GM19324 (cell line): ENCODE results near the gene C6orf136.
"Not testable (repeated sequence)": the region's sequence is repeated elsewhere in the genome, so short reads cannot be mapped to it uniquely, and the experiment has no call there.

Experiments used
- ATAC-seq: cut with Tn5 transposase; IDR thresholded peaks from one replicate; pipeline ENCODE4 v1.9.1; 2021; ENCODE audit warnings: mild to moderate bottlenecking, moderate library complexity; ENCODE audit not compliant: unreplicated experiment, low FRiP score

Gene C6orf136, protein sequence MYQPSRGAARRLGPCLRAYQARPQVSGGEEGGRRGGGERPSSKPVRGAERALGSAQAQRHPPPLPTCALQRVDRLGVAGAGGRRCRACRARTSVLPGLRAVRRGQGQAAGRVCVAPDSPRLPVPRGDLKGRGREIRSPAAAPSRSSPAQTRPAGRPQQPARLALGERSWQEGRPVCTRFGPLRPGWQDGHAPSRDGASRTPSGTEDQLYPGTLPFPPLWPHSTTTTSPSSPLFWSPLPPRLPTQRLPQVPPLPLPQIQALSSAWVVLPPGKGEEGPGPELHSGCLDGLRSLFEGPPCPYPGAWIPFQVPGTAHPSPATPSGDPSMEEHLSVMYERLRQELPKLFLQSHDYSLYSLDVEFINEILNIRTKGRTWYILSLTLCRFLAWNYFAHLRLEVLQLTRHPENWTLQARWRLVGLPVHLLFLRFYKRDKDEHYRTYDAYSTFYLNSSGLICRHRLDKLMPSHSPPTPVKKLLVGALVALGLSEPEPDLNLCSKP

DNA sequence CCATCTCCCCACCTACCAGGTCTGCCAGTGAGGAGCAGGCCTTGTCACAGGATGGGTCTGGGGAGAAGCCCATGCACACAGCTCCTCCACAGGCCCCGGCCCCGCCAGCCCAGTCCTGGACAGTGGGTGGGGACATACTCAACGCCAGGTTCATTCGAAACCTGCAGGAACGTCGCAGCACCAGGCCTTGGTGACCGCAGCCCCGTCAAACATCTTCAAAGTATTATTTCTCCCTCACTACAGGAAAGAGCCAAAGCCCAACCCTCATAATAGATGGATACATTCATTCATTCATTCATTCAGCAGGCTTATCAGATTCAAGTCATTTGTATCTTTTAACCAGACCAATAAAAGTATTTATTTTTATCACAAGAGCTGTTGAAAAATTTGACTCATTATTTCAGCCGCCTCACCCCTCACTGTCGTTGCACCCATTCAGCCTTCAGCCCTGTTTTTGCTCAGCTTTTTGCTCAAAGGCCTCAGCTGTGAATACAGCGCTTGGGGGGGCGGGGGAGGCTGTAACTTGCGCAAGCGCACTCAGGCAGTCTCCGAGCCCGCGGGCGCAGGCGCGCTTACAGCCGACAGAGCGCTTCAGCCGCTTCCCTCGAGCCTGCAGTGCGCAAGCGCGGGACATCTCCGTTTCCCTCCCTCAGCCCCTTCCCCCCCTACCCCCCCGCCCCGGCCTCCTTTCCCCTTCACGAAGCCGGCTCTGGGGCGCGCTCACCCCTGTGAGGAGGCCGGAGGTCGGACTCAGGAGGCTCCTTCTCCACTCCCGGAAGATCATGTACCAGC, at the start of gene C6orf136:
Gene C6orf136 (plus strand): TSS at position 684 of the 792 bp plus-strand sequence. CDS start 99 bp downstream, at position 783.
- ATAC-seq = peak; percentile 51

DNA sequence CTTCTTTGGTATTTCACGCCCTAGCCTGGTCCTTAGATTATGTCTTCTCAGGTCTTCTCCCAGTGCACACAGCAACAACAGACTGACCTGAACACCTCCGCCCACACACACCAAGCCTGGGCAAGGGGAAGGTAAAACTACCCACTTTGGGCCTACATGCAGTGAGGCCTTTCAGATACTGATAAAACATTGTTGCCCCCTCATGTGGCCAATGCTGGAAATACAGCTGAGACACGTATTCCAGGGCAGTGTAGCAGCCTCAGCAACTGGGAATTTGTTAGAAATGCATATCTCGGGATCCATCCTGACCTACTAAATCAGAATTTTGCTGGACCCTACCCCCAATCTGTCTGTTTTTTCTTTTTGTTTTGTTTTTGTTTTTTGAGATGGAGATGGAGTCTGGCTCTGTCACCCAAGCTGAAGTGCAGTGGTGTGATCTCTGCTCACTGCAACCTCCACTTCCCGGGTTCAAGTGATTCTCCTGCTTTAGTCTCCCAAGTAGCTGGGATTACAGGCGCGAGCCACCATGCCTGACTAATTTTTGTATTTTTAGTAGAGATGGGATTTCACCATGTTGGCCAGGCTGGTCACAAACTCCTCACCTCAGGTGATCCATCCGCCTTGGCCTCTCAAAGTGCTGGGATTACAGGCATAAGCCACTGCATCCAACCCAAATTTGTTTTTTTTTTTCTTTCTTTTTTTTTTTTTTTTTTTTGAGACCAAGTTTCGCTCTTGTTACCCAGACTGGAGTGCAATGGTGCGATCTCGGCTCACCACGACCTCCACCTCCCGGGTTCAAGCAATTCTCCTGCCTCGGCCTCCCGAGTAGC, 49.4 kb upstream of the C6orf136 start:
- ATAC-seq = not testable (repeated sequence)

DNA sequence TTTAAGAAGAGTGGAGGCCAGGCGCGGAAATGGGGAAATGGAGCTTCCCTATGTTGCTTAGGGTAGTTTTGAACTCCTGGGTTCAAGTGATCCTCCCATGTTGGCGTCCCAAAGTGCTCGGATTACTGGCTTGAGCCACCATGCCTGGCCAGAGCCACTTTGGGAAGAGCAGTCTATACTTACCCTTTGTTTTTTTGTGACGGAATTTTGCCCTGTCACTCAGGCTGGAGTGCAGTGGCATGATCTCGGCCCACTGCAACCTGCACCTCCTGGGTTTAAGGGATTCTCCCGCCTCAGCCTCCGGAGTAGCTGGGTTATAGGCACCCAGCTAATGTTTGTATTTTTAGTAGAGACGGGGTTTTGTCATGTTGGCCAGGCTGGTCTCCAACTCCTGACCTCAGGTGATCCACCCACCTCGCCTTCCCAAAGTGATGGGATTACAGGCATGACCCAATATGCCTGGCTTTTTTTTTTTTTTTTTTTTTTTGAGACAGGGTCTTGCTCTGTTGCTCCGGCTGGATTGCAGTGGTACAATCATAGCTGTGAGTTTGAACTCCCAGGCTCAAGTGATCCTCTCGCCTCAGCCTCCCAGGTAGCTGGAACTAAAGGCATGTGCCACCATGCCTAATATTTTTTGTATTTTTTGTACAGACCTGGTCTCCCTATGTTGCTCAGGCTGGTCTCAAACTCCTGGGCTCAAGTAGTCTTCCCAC, 47.9 kb upstream of the C6orf136 start:
- ATAC-seq = no peak

DNA sequence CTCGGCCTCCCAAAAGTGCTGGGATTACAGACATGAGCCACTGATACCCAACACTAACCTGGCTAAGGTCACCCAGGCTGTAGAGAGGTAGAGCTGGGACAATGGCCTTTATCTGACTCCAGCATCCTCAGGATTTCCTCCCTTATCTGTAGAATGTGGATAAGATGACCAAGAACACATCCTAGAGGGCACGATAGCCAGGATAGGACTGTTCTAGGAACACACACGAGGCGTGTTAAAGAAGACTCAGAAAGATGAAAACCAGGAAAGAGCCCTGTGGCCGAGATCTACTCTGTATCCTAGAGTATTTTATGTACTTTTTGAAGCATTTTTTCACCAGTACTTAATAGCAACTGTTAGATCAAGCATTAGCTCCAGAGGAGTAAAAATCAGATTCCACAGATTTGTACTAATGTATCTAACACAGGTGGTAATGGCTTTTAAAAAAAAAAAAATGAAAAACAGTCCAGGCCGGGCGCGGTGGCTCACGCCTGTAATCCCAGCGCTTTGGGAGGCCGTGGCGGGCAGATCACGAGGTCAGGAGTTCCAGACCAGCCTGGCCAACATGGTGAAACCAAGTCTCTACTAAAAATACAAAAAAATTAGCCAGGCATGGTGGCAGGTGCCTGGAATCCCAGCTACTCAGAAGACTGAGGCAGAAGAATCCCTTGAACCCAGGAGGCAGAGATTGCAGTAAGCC, 47.2 kb upstream of the C6orf136 start:
- ATAC-seq = no peak

DNA sequence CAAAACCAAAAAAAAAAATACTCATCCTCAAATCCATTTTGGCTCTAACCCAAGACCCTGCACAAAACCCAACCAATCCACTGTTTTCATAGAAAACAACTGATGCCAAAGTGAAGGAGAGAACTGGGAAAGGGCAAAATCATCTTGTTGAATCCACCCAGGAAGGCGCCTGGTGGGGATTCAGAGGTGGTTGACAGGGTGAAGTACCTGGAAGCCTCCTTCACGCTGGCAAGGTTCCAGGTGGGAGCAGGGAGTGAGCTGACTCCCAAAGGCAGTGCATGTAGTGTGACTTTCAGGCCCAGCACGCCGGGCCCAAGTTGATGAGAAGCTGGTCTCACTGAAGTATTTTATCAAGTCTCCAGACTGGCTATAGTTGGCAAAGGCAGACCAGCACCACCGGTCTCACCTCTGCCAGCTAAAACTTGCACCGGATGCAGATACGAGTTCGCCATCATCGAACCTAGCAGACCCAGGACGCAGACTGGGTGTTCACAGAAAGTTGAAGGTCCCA, 46.4 kb upstream of the C6orf136 start:
- no peak for ATAC-seq

DNA sequence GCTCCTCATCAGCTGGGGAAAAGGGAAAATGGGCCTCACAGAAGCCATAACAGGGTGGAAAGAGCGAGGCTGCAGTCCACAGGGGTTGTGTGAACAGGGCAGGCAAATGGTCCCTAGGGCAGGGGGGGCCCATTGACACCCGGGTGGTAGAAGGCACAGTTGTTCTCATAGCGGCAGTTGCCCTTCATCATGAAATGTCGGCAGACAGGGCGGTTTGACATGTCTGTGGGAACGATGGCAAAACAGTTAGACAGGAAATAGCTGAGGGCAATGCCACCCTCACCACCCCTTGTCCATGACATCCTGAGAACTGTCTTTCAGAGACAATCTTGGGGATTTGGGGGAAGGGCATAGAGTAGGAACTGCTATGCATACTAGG, 45.5 kb upstream of the C6orf136 start:
- ATAC-seq = no peak

DNA sequence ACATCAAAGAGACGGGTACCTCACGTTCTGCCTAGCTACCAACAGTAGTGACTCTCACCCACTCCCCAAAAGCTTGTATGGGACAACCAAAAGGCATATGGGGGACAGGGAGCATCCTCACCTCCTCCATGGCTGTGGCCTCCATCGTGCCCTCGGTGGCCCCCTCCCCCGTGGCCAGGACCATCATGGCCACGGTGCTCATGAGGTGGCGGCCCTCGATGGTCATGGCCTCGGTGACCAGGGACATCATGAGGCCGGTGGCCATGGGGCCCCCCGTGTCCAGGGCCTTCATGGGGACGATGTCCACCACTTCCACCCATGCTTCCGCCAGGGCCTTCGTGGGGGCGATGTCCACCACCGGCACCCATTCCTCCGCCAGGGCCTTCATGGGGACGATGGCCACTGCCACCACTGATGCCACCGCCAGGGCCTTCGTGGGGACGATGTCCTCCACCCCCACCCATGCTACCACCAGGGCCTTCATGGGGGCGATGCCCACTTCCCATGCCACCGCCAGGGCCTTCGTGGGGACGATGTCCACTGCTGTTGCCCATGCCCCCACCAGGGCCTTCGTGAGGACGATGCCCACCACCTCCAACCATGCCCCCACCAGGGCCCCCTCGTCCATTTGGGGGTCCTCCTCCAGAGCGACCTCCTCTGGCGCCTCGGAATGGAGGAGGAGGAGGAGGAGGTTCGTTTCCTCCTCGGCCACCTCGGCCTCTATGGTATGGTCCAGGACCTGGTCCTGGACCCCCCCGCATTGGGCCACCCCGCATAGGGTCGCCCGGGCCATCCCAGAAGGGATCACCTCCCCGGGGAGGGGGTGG, 44.9 kb upstream of the C6orf136 start:
- no peak for ATAC-seq

DNA sequence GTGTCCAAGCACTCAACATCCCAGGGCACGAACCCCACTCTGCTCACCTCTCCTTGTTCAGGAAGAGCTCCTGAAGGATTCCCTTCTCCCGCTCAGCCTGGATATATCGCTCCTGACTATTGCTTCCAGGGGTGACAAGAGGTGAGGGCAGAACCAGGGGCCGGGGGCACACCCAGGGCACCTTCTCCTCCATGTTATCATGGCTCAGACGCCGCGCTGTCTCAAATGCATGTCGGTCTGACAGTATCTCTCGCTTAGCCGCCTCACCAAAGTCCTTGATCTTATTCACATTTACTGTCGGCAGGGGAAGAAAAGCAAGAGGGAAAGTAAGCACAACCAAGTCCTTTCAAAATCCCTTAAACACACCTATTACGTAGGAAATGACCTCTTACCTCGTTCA, 43.0 kb upstream of the C6orf136 start:
- no peak for ATAC-seq

DNA sequence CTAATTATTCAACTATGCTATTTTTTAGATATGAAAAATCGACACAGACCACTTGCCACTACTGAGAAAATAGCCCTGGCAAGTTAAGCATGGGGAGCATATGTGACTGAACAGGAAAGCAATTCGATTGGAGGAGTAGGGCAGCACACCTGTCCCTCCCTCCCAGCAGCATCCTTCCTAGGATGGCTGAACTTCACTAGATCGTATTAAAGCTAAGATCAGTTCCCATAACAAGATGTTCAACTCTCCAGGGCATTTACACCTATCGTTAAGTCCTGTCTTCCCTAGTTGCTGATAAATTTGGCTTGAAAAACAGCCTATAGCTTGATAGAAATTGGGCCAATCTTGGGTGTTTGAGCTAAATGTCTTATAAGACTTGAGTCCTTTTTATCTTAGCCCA, 36.9 kb upstream of the C6orf136 start:
- no peak for ATAC-seq

DNA sequence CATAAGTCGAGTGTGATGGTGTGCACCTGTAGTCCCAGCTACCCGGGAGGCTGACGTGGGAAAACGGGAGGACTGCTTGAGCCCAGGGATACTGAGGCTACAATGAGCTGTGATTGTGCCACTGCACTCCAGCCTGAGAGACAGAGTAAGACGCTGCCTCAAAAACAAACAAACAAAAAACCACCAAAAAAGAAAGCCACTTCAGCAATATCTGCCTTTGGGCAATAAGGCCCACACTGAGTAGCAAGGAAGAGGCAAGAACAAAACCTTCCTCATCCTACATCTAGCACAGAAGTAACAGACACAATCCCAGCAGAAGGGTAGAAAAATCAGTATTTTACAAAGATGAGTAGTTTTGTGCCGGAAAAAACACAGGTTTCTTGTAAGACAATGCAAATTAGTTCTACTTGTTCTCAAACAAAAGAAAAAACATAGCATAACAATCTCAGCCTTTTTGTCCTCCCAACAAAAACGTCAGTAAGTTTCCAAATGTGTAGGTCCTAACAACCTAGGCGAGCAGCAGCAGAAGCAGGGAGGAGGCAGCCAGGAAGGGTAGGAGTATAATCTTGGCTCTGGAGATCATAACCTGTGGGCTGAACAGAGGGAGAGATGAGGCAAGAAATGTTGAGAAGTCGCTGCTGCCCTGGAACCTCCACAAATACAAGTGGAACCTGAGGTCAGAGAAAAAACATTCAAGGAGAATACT, 35.6 kb upstream of the C6orf136 start:
- no peak for ATAC-seq

DNA sequence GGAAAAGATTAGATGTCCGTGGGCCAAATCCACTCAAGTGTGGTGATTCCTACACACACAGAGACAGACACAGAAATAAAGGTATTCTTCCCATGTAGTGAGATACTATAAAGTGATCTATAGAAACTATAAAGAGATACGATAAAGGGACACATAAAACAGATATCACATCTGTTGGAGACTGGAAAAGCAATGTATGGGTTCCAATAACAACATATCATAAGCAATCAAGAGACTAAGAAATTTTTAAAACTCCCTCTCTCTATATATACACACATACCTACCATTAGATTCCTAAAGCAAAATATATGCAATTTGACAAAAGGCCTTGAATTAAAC, 35.1 kb upstream of the C6orf136 start:
- no peak for ATAC-seq

DNA sequence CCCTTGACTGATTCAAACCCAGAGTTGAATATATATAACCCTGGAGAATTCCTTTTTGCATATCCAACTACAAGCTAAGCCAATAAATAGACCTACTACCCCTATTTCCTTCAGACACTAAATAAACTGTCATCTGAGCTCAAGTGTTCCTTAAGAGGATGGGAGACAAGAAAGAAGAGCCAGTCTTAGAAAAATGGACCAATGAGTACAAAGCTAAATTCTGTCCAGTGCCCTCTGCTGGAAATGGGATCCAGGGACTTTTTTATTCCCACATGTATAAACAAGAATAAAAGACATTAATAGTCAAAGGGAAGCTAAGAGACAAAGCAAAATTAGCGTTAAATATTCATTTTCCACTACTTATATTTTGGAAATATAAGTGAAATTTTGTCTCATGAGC, 34.7 kb upstream of the C6orf136 start:
- no peak for ATAC-seq

DNA sequence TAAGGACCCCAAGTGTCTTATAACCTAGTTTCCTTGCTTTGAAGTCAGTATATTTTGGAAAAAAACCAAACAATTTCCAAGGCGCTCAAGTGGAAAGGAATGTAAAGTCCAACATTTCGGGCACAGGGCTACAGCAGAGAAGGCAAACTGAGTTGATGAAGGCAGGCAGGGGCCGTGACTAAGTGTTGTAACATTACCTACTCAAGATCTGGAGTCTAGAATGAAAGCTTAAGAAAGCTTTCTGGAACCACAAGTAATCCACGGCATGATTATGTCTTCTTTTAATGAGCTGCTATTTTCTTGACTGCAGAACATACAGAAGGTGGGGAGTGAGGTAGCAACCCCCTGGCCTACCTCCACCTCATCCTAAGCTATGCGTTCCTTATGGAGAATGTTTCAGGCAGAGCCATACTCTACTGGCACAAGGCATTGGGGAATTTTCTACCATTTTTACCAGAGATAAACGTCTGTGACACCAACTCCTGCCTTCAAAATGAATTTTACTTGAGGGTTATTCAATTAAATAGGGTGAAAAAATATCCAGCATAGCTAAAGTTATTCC, 34.2 kb upstream of the C6orf136 start:
- ATAC-seq = no peak

DNA sequence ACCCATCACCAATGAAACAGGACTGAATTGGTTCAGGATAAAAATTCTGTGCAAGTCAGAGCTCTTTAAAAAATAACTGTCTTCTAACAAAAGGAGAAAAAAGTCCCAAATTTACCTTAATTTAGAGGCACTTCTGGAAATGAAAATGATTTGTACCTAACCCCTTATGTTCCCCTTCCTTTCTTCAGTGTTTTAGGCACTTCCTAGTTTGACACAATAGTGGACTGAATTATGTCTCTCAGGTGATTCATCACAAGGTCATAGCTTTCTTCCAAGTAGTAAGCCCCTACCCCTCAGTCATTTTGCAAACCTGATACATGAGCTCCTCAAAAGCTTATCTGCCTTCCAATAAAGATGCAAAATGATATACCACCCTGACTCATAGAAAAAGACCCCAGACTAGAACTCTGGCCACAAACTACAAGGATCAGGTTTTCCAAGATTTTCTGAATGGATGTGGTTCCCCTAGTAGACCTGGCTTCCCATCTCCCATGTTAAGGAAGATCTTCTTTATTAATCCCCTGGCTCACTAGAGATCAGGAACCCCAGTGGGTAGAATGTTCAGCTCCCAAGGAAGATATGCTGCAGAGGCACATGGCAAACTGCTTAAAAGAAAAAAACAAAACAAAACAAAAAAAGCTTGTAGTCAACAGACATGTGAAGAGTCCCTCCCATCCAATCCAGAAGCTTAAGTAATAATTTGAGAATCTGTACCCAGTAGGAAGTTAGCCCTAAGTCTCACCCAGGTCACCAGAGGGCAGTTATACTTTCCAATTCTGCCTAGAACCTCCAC, 33.5 kb upstream of the C6orf136 start:
- ATAC-seq = no peak

DNA sequence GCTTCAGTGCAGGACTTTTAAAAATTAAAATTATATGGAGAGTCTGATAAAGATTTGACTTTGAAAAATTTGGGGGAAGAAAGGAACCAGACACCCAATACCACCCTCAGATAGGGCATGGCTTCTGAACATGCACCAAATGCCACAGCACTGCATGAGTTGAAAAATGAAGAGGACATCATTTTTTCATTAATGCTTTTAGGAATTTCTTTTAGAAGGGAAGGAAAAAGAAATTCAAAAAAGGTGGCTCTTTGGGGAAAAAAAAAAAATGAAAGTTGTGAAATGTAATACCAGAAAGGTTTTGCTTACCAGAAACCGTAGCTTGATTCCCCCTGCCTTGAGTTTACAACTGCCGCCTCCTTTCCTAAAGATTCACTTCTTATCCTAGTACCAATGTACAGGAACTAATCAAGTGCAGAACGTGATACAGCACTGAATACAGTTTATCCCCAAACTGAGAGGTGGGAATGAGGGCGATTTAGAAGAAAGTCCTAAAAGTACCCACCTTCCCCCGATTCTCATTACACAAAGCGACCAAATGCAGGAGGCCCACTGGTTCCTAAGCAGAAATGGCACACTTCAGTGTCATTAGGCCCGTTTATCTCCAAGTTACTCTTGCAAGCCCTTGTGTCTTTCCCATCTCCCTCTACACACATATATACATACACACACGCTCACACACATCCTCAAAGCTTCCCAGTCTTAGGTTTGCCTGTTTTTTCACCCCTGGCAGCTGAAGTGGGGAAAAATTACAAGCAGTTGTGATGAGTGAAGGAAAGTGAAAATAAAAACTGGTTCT, 32.7 kb upstream of the C6orf136 start:
- ATAC-seq = no peak

DNA sequence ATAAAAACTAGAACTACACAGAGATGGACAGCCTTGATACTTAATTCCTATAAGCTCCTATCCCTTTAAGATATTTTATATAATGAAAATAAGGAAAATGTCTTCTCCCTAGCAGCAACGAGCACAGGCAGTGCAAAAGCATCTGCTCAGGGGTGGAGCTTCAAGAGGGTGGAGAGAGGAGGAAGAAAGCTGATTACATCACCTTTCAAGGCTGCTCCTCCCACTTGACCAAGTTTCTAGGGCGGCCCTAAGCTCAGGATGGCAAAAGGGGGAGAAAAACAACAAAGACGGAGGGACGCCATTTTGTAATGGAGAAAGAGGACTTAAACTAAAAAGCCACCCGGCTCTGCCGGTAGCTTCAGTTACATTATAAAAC, 32.1 kb upstream of the C6orf136 start:
- ATAC-seq = peak; percentile 24
